ENCODE results near the gene ALK. TPM values are rescaled to one million over a fixed set of nuclear protein-coding genes. Genes with fewer than 3 reads are reported as not detected.

Gene ALK
- total RNA-seq, 1 donor from 2014 or later = under 0.01 TPM

- DNase-seq (ENCODE audit: low read depth) = no peak
- H3K4me3 ChIP-seq (ENCODE audit: low read depth, low read length) = no peak overlapping the region
- no peak for TF ChIP-seq CTCF (conservative IDR thresholded peaks at IDR 0.05; ENCODE audit: low read depth, low read length)
These were observed 697.3 kb downstream of the ALK start for GRCh38 chr2:29223851-29224692.

- DNase-seq (ENCODE audit: low read depth) = no peak
- TF ChIP-seq CTCF (conservative IDR thresholded peaks at IDR 0.05; ENCODE audit: low read depth, low read length) = no peak
- H3K4me3 ChIP-seq (ENCODE audit: low read depth, low read length) = no peak overlapping the region
These were observed 698.1 kb downstream of the ALK start for GRCh38 chr2:29223257-29223656.

GRCh38 chr2:29222381-29223179 lies 698.8 kb downstream of the ALK start:
- no peak overlapping the region for H3K4me3 ChIP-seq (ENCODE audit: low read depth, low read length)
- DNase-seq (ENCODE audit: low read depth) = no peak
- TF ChIP-seq CTCF (conservative IDR thresholded peaks at IDR 0.05; ENCODE audit: low read depth, low read length) = no peak

- DNase-seq (ENCODE audit: low read depth) = no peak
- no peak overlapping the region for H3K4me3 ChIP-seq (ENCODE audit: low read depth, low read length)
- TF ChIP-seq CTCF (conservative IDR thresholded peaks at IDR 0.05; ENCODE audit: low read depth, low read length) = no peak
These were observed 700.7 kb downstream of the ALK start for GRCh38 chr2:29220506-29221270.

GRCh38 chr2:29219374-29219773 lies 702.0 kb downstream of the ALK start:
- DNase-seq (ENCODE audit: low read depth) = no peak
- H3K4me3 ChIP-seq (ENCODE audit: low read depth, low read length) = no peak overlapping the region
- TF ChIP-seq CTCF (conservative IDR thresholded peaks at IDR 0.05; ENCODE audit: low read depth, low read length) = no peak

- DNase-seq (ENCODE audit: low read depth) = no peak
- TF ChIP-seq CTCF (conservative IDR thresholded peaks at IDR 0.05; ENCODE audit: low read depth, low read length) = no peak
- H3K4me3 ChIP-seq (ENCODE audit: low read depth, low read length) = no peak overlapping the region
These were observed 702.7 kb downstream of the ALK start for GRCh38 chr2:29218550-29219125.
